Measurements from ENCODE around the gene ADAMTSL2. TPM values are rescaled to one million over a fixed set of nuclear protein-coding genes. Genes with fewer than 3 reads are reported as not detected.
"Not testable (repeated sequence)": the region's sequence is repeated elsewhere in the genome, so short reads cannot be mapped to it uniquely, and the experiment has no call there.

ADAMTSL2 gene
- total RNA-seq, 2 experiments from 2014 or later = not detected

DNA sequence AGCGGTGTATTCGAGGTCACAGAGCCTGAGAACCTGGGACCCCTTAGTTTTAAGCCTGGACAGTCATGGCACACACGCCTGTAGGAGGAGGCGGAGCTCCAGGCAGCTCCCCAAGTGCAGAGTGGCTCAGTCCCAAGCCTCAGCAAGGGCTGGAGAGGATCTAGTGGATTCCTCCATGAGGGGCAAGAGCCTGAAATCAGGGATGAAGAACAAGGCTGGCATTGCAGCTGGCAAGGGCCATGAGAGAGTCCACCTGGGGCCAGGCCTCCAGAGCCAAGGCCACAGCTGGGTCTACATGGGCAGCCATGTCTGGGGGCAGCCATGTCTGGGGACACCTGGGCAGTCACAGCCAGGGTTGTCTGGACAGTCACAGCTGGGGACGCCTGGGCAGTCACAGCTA, 21.9 kb downstream of the ADAMTSL2 start:
- no peak for DNase-seq
- ATAC-seq = no peak
- peaks cover 12% of the 10 kb centered on the region for H3K27me3 Mint-ChIP-seq
- H3K4me1 Mint-ChIP-seq = peaks cover 6% of the 10 kb centered on the region
- H3K27ac Mint-ChIP-seq = no peak overlapping the region
- no peak overlapping the region for H3K4me3 Mint-ChIP-seq
- no peaks in the 10 kb centered on the region for H3K36me3 Mint-ChIP-seq
- CTCF ChIA-PET = no interaction called here
- H3K9me3 Mint-ChIP-seq (ENCODE audit: low read depth) = no peaks in the 10 kb centered on the region

- Mint-ChIP-seq H3K27ac (no peak overlapping the region), H3K4me1 (peaks cover 6% of the 10 kb centered on the region), H3K9me3 (ENCODE audit: low read depth) (no peaks in the 10 kb centered on the region), H3K4me3 (no peak overlapping the region), H3K27me3 (peaks cover 12% of the 10 kb centered on the region), H3K36me3 (no peaks in the 10 kb centered on the region)
- CTCF ChIA-PET = no interaction called here
- DNase-seq (no peak), ATAC-seq (no peak)
Measured at GRCh38 chr9:133557581-133557980, 23.1 kb downstream of the ADAMTSL2 start.

GRCh38 chr9:133558191-133559126, 24.0 kb downstream of the ADAMTSL2 start:
- Mint-ChIP-seq H3K27me3 (peaks cover 12% of the 10 kb centered on the region), H3K4me3 (no peak overlapping the region), H3K9me3 (ENCODE audit: low read depth) (no peaks in the 10 kb centered on the region), H3K4me1 (peaks cover 6% of the 10 kb centered on the region), H3K36me3 (no peaks in the 10 kb centered on the region), H3K27ac (no peak overlapping the region)
- no peak for DNase-seq
- CTCF ChIA-PET = no interaction called here
- no peak for ATAC-seq

DNA sequence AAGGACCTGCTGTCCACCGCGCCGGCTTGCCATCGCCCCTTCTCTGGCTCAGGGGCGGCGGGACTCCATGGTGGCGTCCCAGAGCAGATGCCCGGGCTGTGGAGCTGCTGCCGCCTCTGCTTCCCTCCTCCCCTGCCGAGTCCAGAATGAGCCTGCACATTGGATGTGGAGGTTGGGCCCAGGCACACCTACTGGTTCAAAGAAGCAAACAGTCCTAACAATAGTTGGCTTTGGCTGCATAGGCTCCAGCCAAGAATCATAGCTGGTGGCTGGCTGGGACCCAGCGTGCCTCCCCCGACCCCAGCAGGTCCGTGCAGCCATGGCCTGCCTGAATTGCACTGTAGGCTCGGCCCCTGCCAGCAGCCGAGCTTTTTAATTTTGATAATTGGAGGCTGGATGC, 25.8 kb downstream of the ADAMTSL2 start:
- Mint-ChIP-seq H3K27ac (no peak overlapping the region), H3K4me1 (peaks cover 6% of the 10 kb centered on the region), H3K9me3 (ENCODE audit: low read depth) (no peaks in the 10 kb centered on the region), H3K27me3 (peaks cover 12% of the 10 kb centered on the region), H3K36me3 (no peaks in the 10 kb centered on the region), H3K4me3 (no peak overlapping the region)
- CTCF ChIA-PET = interaction anchor here (0.5 kb wide), 1 partner anchor 74 kb away, joined by 3 read pairs; no protein-coding TSS in a partner anchor
- no peak for ATAC-seq
- no peak for DNase-seq

DNA sequence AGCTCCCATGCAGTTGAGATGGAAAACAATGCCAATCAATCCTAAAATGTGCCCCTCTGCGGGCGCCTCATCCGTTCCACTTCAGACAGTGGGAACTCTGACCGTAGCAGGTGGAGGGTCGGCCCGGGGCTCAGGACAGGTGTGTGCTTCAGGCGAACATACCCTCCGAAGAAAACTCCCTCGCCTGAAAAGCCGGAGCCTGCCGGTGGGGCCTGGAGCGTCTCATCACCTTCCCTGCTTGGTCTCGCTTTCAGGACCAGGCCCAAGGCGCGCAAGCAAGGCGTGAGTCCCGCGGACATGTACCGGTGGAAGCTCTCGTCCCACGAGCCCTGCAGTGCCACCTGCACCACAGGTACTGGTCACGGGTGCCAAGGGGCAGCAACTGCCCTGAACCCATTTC, 26.4 kb downstream of the ADAMTSL2 start:
- Mint-ChIP-seq H3K4me1 (peaks cover 6% of the 10 kb centered on the region), H3K27me3 (peaks cover 12% of the 10 kb centered on the region), H3K9me3 (ENCODE audit: low read depth) (no peaks in the 10 kb centered on the region), H3K27ac (no peak overlapping the region), H3K36me3 (no peaks in the 10 kb centered on the region), H3K4me3 (no peak overlapping the region)
- DNase-seq (no peak), ATAC-seq (no peak)
- CTCF ChIA-PET = no interaction called here

GRCh38 chr9:133561976-133562554, 27.6 kb downstream of the ADAMTSL2 start:
- Mint-ChIP-seq H3K4me1 (peaks cover 6% of the 10 kb centered on the region), H3K4me3 (no peak overlapping the region), H3K36me3 (no peaks in the 10 kb centered on the region), H3K27ac (no peak overlapping the region), H3K9me3 (ENCODE audit: low read depth) (no peaks in the 10 kb centered on the region), H3K27me3 (peaks cover 12% of the 10 kb centered on the region)
- CTCF ChIA-PET = no interaction called here
- DNase-seq = no peak
- ATAC-seq = no peak

GRCh38 chr9:133562611-133563290, 28.2 kb downstream of the ADAMTSL2 start:
- CTCF ChIA-PET = no interaction called here
- H3K4me1 Mint-ChIP-seq = peaks cover 6% of the 10 kb centered on the region
- H3K4me3 Mint-ChIP-seq = no peak overlapping the region

GRCh38 chr9:133563291-133563796, 28.8 kb downstream of the ADAMTSL2 start:
- Mint-ChIP-seq H3K9me3 (ENCODE audit: low read depth) (no peaks in the 10 kb centered on the region), H3K4me1 (peaks cover 3% of the 10 kb centered on the region), H3K27me3 (peaks cover 8% of the 10 kb centered on the region), H3K27ac (no peak overlapping the region), H3K36me3 (no peaks in the 10 kb centered on the region), H3K4me3 (no peak overlapping the region)
- CTCF ChIA-PET = no interaction called here
- no peak for ATAC-seq
- no peak for DNase-seq

More at GRCh38 chr9:133562611-133563290, 28.2 kb downstream of the ADAMTSL2 start:
- no peaks in the 10 kb centered on the region for H3K9me3 Mint-ChIP-seq (ENCODE audit: low read depth)
- no peaks in the 10 kb centered on the region for H3K36me3 Mint-ChIP-seq
- ATAC-seq (no peak), DNase-seq (no peak)
- no peak overlapping the region for H3K27ac Mint-ChIP-seq
- H3K27me3 Mint-ChIP-seq = peaks cover 12% of the 10 kb centered on the region

DNA sequence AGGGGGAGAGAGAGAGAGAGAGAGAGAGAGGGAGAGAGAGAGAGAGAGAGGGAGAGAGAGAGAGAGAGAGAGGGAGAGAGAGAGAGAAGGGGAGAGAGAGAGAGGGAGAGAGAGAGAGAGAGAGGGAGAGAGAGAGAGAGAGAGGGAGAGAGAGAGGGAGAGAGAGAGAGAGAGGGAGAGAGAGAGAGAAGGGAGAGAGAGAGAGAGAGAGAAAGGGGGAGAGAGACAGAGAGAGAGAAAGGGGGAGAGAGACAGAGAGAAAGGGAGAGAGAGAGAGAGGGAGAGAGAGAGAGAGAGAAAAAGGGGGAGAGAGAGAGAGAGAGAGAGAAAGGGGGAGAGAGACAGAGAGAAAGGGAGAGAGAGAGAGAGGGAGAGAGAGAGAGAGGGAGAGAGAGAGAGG, 29.3 kb downstream of the ADAMTSL2 start:
- ATAC-seq; CTCF ChIA-PET; H3K36me3 Mint-ChIP-seq; H3K4me3 Mint-ChIP-seq; H3K27ac Mint-ChIP-seq; H3K27me3 Mint-ChIP-seq; DNase-seq; H3K9me3 Mint-ChIP-seq (ENCODE audit: low read depth); H3K4me1 Mint-ChIP-seq: not testable (repeated sequence)

DNA sequence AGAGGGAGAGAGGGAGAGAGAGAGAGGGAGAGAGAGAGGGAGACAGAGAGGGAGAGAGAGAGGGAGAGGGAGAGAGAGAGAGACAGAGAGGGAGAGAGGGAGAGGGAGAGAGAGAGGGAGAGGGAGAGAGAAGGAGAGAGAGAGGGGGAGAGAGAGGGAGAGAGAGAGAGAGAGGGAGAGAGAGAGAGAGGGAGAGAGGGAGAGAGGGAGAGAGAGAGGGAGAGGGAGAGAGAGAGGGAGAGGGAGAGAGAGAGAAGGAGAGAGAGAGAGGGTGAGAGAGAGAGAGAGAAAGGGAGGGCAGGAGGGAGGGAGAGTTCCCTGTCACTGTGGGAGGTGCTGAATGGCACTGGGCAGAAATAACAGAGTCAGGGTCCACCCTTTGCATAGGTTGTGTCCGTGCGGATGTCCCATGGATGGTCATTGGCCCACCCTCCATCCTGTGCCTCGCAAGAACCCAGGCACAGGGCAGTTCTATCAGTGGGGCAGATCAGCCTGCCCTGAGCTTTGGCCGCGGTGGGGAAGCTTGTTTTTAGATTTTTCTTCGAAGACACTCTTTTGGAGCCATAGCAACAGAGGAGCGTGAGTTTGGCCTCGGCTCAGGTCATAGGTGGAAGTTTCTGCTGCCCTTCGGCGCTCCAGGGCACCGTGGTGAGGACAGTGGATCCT, 30.1 kb downstream of the ADAMTSL2 start:
- Mint-ChIP-seq H3K9me3 (ENCODE audit: low read depth) (no peaks in the 10 kb centered on the region), H3K4me3 (no peak overlapping the region), H3K27ac (no peak overlapping the region), H3K36me3 (no peaks in the 10 kb centered on the region), H3K27me3 (no peaks in the 10 kb centered on the region), H3K4me1 (no peaks in the 10 kb centered on the region)
- no peak for ATAC-seq
- DNase-seq = no peak
- CTCF ChIA-PET = no interaction called here

DNA sequence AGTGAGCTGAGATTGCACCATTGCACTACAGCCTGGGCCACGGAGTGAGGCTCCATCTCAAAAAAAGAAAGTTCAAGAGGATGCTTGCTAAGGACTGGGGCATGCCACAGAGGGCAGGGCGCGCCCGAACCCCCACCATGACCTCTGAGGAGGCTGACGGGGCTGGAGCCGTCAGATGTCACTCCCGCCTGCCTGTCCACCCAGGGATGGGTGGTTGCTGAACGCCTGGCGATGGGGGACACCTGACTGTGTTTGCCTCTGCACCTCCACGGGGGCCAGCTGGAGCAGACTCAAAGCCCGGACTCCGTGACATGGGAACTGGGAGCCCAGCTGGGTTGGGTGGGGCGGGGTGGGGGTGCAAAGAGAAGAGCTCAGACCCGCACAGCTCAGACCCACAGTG, 31.9 kb downstream of the ADAMTSL2 start:
- Mint-ChIP-seq H3K27ac (no peak overlapping the region), H3K9me3 (ENCODE audit: low read depth) (no peaks in the 10 kb centered on the region), H3K4me3 (no peak overlapping the region), H3K36me3 (no peaks in the 10 kb centered on the region), H3K4me1 (no peaks in the 10 kb centered on the region), H3K27me3 (no peaks in the 10 kb centered on the region)
- DNase-seq (no peak), ATAC-seq (no peak)
- CTCF ChIA-PET = interaction anchor here (0.8 kb wide), 1 partner anchor 176 kb away, joined by 3 read pairs; no protein-coding TSS in a partner anchor

DNA sequence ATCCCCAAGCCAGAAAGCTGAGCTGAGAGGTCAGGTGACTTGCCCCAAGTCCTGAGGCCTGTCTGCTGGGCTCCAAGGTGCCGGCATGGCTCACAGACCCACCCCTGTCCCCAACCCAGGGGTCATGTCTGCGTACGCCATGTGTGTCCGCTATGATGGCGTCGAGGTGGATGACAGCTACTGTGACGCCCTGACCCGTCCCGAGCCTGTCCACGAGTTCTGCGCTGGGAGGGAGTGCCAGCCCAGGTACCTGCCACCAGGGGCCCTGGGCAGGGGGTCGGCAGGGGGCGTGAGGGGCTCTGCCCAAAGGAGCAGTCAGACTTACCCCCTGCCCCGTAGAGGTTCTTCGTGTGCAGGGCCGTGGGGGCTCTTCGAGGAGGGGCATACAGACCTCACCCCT, 32.3 kb downstream of the ADAMTSL2 start:
- DNase-seq (no peak), ATAC-seq (no peak)
- CTCF ChIA-PET = no interaction called here
- no peak overlapping the region for H3K4me3 Mint-ChIP-seq
- H3K9me3 Mint-ChIP-seq (ENCODE audit: low read depth) = no peaks in the 10 kb centered on the region
- H3K27ac Mint-ChIP-seq = no peak overlapping the region
- H3K36me3 Mint-ChIP-seq = no peaks in the 10 kb centered on the region
- H3K4me1 Mint-ChIP-seq = no peaks in the 10 kb centered on the region
- H3K27me3 Mint-ChIP-seq = no peaks in the 10 kb centered on the region

GRCh38 chr9:133568186-133568585, 33.7 kb downstream of the ADAMTSL2 start:
- Mint-ChIP-seq H3K4me1 (no peaks in the 10 kb centered on the region), H3K36me3 (no peaks in the 10 kb centered on the region), H3K4me3 (no peak overlapping the region), H3K9me3 (ENCODE audit: low read depth) (no peaks in the 10 kb centered on the region), H3K27ac (no peak overlapping the region), H3K27me3 (no peaks in the 10 kb centered on the region)
- DNase-seq (no peak), ATAC-seq (no peak)
- CTCF ChIA-PET = no interaction called here

Measured in activated CD8-positive, alpha-beta memory T cell treated with anti-CD3 and anti-CD28 coated beads, Interleukin-2, amount 10 ng/mL, durations not matched to agents 7 days and 5 days (primary cell).